Upper lobe of left lung (tissue), 4 donors: ENCODE measurements around the gene ANKS1A.

Source experiments
- EP300 ChIP-seq, 4 donors: sonication (generic); formaldehyde crosslinking; IDR thresholded peaks; one replicate each; pipeline ENCODE4 v1.5.1; 2017; ENCODE audit warnings: antibody characterized with exemption in 4 of 4, control low read depth in 2 of 4
- POLR2A ChIP-seq, 4 donors: fragments of 450-650 bp; IDR thresholded peaks; one replicate each; pipeline ENCODE4 v1.5.1; 2016 to 2017; ENCODE audit warnings: antibody characterized with exemption in 4 of 4, mild to moderate bottlenecking in 2 of 4
- TF ChIP-seq, protein P1 (sequence below), 6 experiments: fragments of 450-650 bp in 4 of 6; fragments of 200-600 bp in 2 of 6; sonication (generic) in 2 of 6; IDR thresholded peaks; one replicate each; pipeline ENCODE4 v1.5.1; 2016 to 2019; ENCODE audit warnings: antibody characterized with exemption in 6 of 6

DNA sequence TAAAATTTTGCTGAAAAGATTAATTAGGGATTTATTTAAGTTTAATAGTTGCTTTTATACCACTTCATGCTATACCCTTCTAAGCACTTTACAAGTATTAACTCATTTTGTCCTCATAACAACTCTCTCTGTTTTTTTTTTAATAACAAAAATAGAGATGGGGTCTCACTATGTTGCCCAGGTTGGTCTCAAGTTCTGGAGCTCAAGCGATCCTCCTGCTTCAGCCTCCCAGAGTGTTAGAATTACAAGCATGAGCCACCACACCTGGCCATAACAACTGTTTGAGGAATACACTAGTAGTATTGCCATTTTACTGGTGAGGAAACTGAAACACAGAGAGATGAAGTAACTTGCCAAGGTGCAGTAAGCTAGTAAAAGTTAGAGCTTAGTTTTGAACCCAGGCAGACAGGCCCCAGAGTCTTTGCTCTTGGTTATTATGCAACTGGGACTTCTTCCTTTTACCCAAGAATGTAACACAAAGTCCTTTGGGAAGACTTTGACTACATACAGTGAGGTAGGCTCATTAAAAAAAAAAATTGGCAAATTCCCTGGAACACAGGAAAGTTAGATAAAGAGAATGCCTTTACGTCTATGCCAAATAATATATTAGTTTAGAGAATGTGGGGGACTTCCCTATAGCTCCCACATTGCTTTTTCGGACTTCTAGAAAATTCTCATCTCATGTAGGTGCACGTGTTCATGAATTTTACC lies 11.4 kb downstream of the ANKS1A start:
- no peak for TF ChIP-seq EP300 (IDR thresholded peaks at IDR 0.05)
- TF ChIP-seq, protein P1, sequence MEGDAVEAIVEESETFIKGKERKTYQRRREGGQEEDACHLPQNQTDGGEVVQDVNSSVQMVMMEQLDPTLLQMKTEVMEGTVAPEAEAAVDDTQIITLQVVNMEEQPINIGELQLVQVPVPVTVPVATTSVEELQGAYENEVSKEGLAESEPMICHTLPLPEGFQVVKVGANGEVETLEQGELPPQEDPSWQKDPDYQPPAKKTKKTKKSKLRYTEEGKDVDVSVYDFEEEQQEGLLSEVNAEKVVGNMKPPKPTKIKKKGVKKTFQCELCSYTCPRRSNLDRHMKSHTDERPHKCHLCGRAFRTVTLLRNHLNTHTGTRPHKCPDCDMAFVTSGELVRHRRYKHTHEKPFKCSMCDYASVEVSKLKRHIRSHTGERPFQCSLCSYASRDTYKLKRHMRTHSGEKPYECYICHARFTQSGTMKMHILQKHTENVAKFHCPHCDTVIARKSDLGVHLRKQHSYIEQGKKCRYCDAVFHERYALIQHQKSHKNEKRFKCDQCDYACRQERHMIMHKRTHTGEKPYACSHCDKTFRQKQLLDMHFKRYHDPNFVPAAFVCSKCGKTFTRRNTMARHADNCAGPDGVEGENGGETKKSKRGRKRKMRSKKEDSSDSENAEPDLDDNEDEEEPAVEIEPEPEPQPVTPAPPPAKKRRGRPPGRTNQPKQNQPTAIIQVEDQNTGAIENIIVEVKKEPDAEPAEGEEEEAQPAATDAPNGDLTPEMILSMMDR (IDR thresholded peaks at IDR 0.05): no peak
- TF ChIP-seq POLR2A (IDR thresholded peaks at IDR 0.05): no peak
